HG02852 (cell line): ENCODE results near the gene ADGRB2.

ENCODE experiments used
- ATAC-seq: cut with Tn5 transposase; IDR thresholded peaks from one replicate; pipeline ENCODE4 v1.9.1; 2021; ENCODE audit warnings: mild to moderate bottlenecking, moderate library complexity; ENCODE audit not compliant: unreplicated experiment

The ADGRB2 gene

GRCh38 chr1:31764312-31765040 is at the start of gene ADGRB2:
ADGRB2 (minus strand) TSS chr1:31764340; CDS start chr1:31757221, 7,119 bp downstream.
- ATAC-seq = no peak

GRCh38 chr1:31812158-31812829 is 48.2 kb upstream of the ADGRB2 start:
- no peak for ATAC-seq

- ATAC-seq = no peak
Observed at GRCh38 chr1:31811605-31812004, 47.5 kb upstream of the ADGRB2 start.

GRCh38 chr1:31809698-31810097 is 45.6 kb upstream of the ADGRB2 start:
- ATAC-seq = no peak

- ATAC-seq = no peak
Observed at GRCh38 chr1:31807273-31808048, 43.3 kb upstream of the ADGRB2 start.

- no peak for ATAC-seq
Observed at GRCh38 chr1:31805318-31805717, 41.2 kb upstream of the ADGRB2 start.

- ATAC-seq = no peak
Observed at GRCh38 chr1:31804098-31804497, 40.0 kb upstream of the ADGRB2 start.

- no peak for ATAC-seq
Observed at GRCh38 chr1:31803610-31804009, 39.5 kb upstream of the ADGRB2 start.

GRCh38 chr1:31802190-31803150 is 38.3 kb upstream of the ADGRB2 start:
- ATAC-seq = no peak

- ATAC-seq = no peak
Observed at GRCh38 chr1:31801458-31801857, 37.3 kb upstream of the ADGRB2 start.

- no peak for ATAC-seq
Observed at GRCh38 chr1:31800674-31800967, 36.5 kb upstream of the ADGRB2 start.

GRCh38 chr1:31799895-31800673 is 35.9 kb upstream of the ADGRB2 start:
- no peak for ATAC-seq

GRCh38 chr1:31799196-31799894 is 35.2 kb upstream of the ADGRB2 start:
- no peak for ATAC-seq

- no peak for ATAC-seq
Observed at GRCh38 chr1:31798433-31799195, 34.5 kb upstream of the ADGRB2 start.

- ATAC-seq = no peak
Observed at GRCh38 chr1:31798086-31798432, 33.9 kb upstream of the ADGRB2 start.

GRCh38 chr1:31797216-31797615 is 33.1 kb upstream of the ADGRB2 start:
- no peak for ATAC-seq

GRCh38 chr1:31796707-31797106 is 32.6 kb upstream of the ADGRB2 start:
- no peak for ATAC-seq

- ATAC-seq = no peak
Observed at GRCh38 chr1:31795801-31796621, 31.9 kb upstream of the ADGRB2 start.
